NCI-H1694 treated with DMSO at 0.1 percent for 48 hours (cell line): ENCODE data around the gene LRP1B.

Source experiments
- DNase-seq: peaks from one replicate; lab custom pipeline; 2025; lab: John Stamatoyannopoulos, UW

Gene LRP1B

GRCh38 chr2:142040556-142040955, 90.3 kb downstream of the LRP1B start:
- no peak for DNase-seq

- DNase-seq = no peak
These were observed 92.0 kb downstream of the LRP1B start for GRCh38 chr2:142038826-142039225.

- DNase-seq = no peak
These were observed 93.1 kb downstream of the LRP1B start for GRCh38 chr2:142037744-142038143.

- DNase-seq = no peak
These were observed 93.8 kb downstream of the LRP1B start for GRCh38 chr2:142037066-142037465.

GRCh38 chr2:142033393-142033792, 97.4 kb downstream of the LRP1B start:
- no peak for DNase-seq

- DNase-seq = no peak
These were observed 99.2 kb downstream of the LRP1B start for GRCh38 chr2:142031656-142032055.

GRCh38 chr2:142030735-142031134, 100.1 kb downstream of the LRP1B start:
- DNase-seq = no peak

- DNase-seq = no peak
These were observed 100.8 kb downstream of the LRP1B start for GRCh38 chr2:142029974-142030373.

GRCh38 chr2:142025394-142025793, 105.4 kb downstream of the LRP1B start:
- no peak for DNase-seq

- DNase-seq = no peak
These were observed 110.4 kb downstream of the LRP1B start for GRCh38 chr2:142020368-142020767.

GRCh38 chr2:142014536-142014935, 116.3 kb downstream of the LRP1B start:
- no peak for DNase-seq

GRCh38 chr2:142012797-142013196, 118.0 kb downstream of the LRP1B start:
- no peak for DNase-seq

GRCh38 chr2:142010477-142011270, 120.1 kb downstream of the LRP1B start:
- no peak for DNase-seq

- no peak for DNase-seq
These were observed 122.6 kb downstream of the LRP1B start for GRCh38 chr2:142008135-142008744.

GRCh38 chr2:141994066-141994465, 136.8 kb downstream of the LRP1B start:
- DNase-seq = no peak

GRCh38 chr2:141992695-141993094, 138.1 kb downstream of the LRP1B start:
- DNase-seq = no peak

- DNase-seq = no peak
These were observed 162.4 kb downstream of the LRP1B start for GRCh38 chr2:141968433-141968832.

GRCh38 chr2:141967980-141968379, 162.8 kb downstream of the LRP1B start:
- DNase-seq = no peak

- DNase-seq = no peak
These were observed 163.3 kb downstream of the LRP1B start for GRCh38 chr2:141967503-141967902.

- DNase-seq = no peak
These were observed 170.9 kb downstream of the LRP1B start for GRCh38 chr2:141959941-141960340.

- no peak for DNase-seq
These were observed 171.8 kb downstream of the LRP1B start for GRCh38 chr2:141959016-141959415.

GRCh38 chr2:141957827-141958450, 172.9 kb downstream of the LRP1B start:
- no peak for DNase-seq

GRCh38 chr2:141957321-141957720, 173.5 kb downstream of the LRP1B start:
- no peak for DNase-seq
